Common myeloid progenitor, CD34-positive (primary cell): ENCODE measurements around the gene DCLK1.
"Not testable (repeated sequence)": the region's sequence is repeated elsewhere in the genome, so short reads cannot be mapped to it uniquely, and the experiment has no call there.

Experiments
- CTCF ChIA-PET: fragments of 350-600 bp; sonication (Branson Sonifier 250); formaldehyde crosslinking; loops from one replicate; lab custom pipeline; 2021; ENCODE audit warnings: antibody characterized with exemption; lab: Charles Lee
- POLR2A ChIA-PET: fragments of 350-600 bp; sonication (Branson Sonifier 250); formaldehyde crosslinking; loops from one replicate; lab custom pipeline; 2021; ENCODE audit warnings: antibody characterized with exemption; lab: Charles Lee
- DNase-seq, 3 donors: peaks; one replicate each; pipeline versions ENCODE4 v3.0.0 to v3.0.0-alpha.2; 2013
- H3K27ac ChIP-seq, 2 experiments: 1 replicate in 1 of 2; 2 replicates in 1 of 2; pipeline ENCODE4 v1.7.0; 2013; ENCODE audit warnings: inconsistent platforms in 2 of 2, low read length in 2 of 2, mild to moderate bottlenecking in 2 of 2, low read depth in 1 of 2, moderate library complexity in 1 of 2; ENCODE audit not compliant: severe bottlenecking in 2 of 2, insufficient read depth in 1 of 2, poor library complexity in 1 of 2
- H3K27me3 ChIP-seq, 5 experiments: replicated peaks in 2 of 5; 1 replicate in 3 of 5; 2 replicates in 2 of 5; pipeline versions ENCODE4 v1.6.1 to v1.7.0; 2013; ENCODE audit warnings: low read length in 4 of 5, mild to moderate bottlenecking in 2 of 5, moderate library complexity in 2 of 5, inconsistent platforms in 1 of 5; ENCODE audit not compliant: insufficient read depth in 5 of 5, control insufficient read depth in 4 of 5
- H3K36me3 ChIP-seq, 4 experiments: 1 replicate in 2 of 4; 2 replicates in 2 of 4; pipeline versions ENCODE4 v1.6.1 to v1.7.0; 2013; ENCODE audit warnings: low read length in 3 of 4, control low read depth in 1 of 4, mild to moderate bottlenecking in 1 of 4; ENCODE audit not compliant: control insufficient read depth in 4 of 4, insufficient read depth in 4 of 4
- H3K4me1 ChIP-seq, 4 experiments: 1 replicate in 3 of 4; 2 replicates in 1 of 4; pipeline versions ENCODE4 v1.6.1 to v1.7.1; 2013; ENCODE audit warnings: low read length in 3 of 4, mild to moderate bottlenecking in 3 of 4, control low read depth in 1 of 4, inconsistent platforms in 1 of 4, moderate library complexity in 1 of 4; ENCODE audit not compliant: control insufficient read depth in 4 of 4, insufficient read depth in 4 of 4; ENCODE audit errors: control extremely low read depth in 1 of 4
- H3K4me3 ChIP-seq, 7 experiments: 1 replicate in 4 of 7; 2 replicates in 3 of 7; pipeline versions ENCODE4 v1.5.1 to v1.7.0; 2013; ENCODE audit warnings: mild to moderate bottlenecking in 7 of 7, low read length in 6 of 7, moderate library complexity in 6 of 7, inconsistent platforms in 2 of 7, low read depth in 2 of 7, control low read depth in 1 of 7; ENCODE audit not compliant: insufficient read depth in 4 of 7, control insufficient read depth in 1 of 7; ENCODE audit errors: extremely low read depth in 1 of 7
- H3K9me3 ChIP-seq, 5 experiments: 1 replicate in 4 of 5; 2 replicates in 1 of 5; pipeline versions ENCODE4 v1.6.1 to v1.7.1; 2013; ENCODE audit warnings: low read length in 4 of 5, mild to moderate bottlenecking in 2 of 5, inconsistent platforms in 1 of 5, low read depth in 1 of 5, moderate library complexity in 1 of 5; ENCODE audit not compliant: control insufficient read depth in 4 of 5, insufficient read depth in 2 of 5; ENCODE audit errors: control extremely low read depth in 1 of 5
- WGBS: methylation state at CpG from one replicate; pipeline ENCODE4 v1.1.5; 2013; ENCODE audit not compliant: insufficient coverage; 5-methylcytosine and 5-hydroxymethylcytosine counted together

DCLK1 gene

DNA sequence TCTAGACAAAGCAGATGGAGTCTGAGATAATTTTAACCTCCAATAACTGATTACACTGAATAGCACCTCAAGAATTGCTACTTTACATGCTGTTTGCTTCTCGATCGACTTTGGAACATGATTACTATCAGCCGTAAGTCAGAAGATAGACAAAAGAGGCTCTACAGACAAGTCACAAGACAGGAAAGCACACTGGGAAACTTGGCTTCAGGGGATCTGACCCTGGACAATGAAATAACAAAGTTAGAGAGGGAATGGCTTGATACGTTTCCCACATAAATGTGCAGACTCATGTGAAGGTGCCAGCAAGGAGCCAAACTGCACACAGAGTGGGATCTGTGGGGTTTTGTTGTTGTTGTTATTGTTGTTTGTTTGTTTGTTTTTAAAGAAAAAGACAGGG, 28.5 kb downstream of the DCLK1 start:
- no peak overlapping the region for H3K4me3 ChIP-seq
- ChIA-PET POLR2A (no interaction called here), CTCF (no interaction called here)
- no peaks in the 10 kb centered on the region for H3K4me1 ChIP-seq
- no peak overlapping the region for H3K27ac ChIP-seq
- WGBS: 91% methylated on average over 4 of the region's 4 CpGs
- no peaks in the 10 kb centered on the region for H3K36me3 ChIP-seq
- DNase-seq: no peak
- no peaks in the 10 kb centered on the region for H3K27me3 ChIP-seq
- H3K9me3 ChIP-seq: no peaks in the 10 kb centered on the region

- WGBS: 92% methylated on average over 4 of the region's 5 CpGs
- POLR2A ChIA-PET, H3K4me1 ChIP-seq, H3K4me3 ChIP-seq, CTCF ChIA-PET, H3K27me3 ChIP-seq, H3K27ac ChIP-seq, H3K36me3 ChIP-seq, H3K9me3 ChIP-seq, DNase-seq: not testable (repeated sequence)
These were observed 29.3 kb downstream of the DCLK1 start for GRCh38 chr13:36101907-36102306.

- no peak for DNase-seq
- ChIA-PET POLR2A (no interaction called here), CTCF (no interaction called here)
- Histone ChIP-seq H3K9me3 (no peaks in the 10 kb centered on the region), H3K27ac (no peak overlapping the region), H3K36me3 (no peaks in the 10 kb centered on the region), H3K27me3 (peaks cover 0 to 2% (median 0%) of the 10 kb centered on the region in 5 experiments), H3K4me3 (no peak overlapping the region), H3K4me1 (no peaks in the 10 kb centered on the region)
- 86% methylated on average over 7 of the region's 9 CpGs for WGBS
These were observed 30.0 kb downstream of the DCLK1 start for GRCh38 chr13:36101157-36101556.

DNA sequence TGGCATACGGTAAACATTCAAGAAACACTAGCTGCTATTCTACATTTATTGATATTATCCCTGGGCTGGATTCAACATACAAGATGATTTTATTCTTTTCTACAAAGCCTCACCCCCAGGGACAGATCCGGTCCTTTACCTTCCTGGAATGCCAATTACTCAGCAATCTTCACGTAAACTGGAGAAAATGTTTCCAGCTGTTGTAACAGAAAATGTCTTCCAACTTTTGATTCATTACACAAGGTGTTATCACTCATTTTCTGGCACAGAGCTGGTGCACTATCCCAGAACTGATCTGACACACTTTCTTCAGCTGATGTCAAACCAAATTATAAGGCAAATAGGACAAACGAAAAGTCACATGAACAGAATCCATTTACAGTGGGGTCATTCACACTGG, 33.1 kb downstream of the DCLK1 start:
- Histone ChIP-seq H3K27ac (no peak overlapping the region), H3K4me1 (no peaks in the 10 kb centered on the region), H3K9me3 (no peaks in the 10 kb centered on the region), H3K36me3 (no peaks in the 10 kb centered on the region), H3K4me3 (no peak overlapping the region), H3K27me3 (peaks cover 0 to 2% (median 0%) of the 10 kb centered on the region in 5 experiments)
- no peak for DNase-seq
- CTCF ChIA-PET: interaction anchor here (0.8 kb wide), 1 partner anchor 490 kb away, joined by 3 read pairs; no protein-coding TSS in a partner anchor
- POLR2A ChIA-PET: no interaction called here
- 100% methylated on average over 4 of the region's 4 CpGs for WGBS

- Histone ChIP-seq H3K27me3 (peaks cover 0 to 2% (median 0%) of the 10 kb centered on the region in 5 experiments), H3K4me3 (no peak overlapping the region), H3K36me3 (no peaks in the 10 kb centered on the region), H3K27ac (no peak overlapping the region), H3K4me1 (no peaks in the 10 kb centered on the region), H3K9me3 (no peaks in the 10 kb centered on the region)
- WGBS: 100% methylated on average over 1 of the region's 5 CpGs
- CTCF ChIA-PET: no interaction called here
- DNase-seq: no peak
- POLR2A ChIA-PET: no interaction called here
These were observed 34.4 kb downstream of the DCLK1 start for GRCh38 chr13:36096461-36097416.

DNA sequence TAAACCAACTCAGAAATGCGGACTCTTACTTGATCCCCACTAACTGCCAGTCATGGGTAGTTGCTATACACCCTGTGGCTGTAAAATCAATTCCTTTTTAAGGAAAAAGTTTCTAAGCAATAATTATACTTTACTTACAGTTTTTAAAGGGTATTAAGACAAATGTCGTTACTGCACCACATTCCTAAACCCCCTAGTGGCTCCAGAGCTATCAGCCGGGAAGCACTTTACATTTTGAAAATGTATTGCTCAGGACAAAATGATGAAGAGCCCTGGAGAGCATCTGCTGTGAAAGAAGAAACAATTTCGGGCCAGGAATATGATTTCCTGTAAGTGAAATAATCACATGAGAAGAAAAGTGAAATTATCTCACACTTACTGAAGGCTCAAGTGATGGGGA, 36.7 kb downstream of the DCLK1 start:
- ChIA-PET POLR2A (no interaction called here), CTCF (no interaction called here)
- H3K9me3 ChIP-seq: no peaks in the 10 kb centered on the region
- 90% methylated on average over 2 of the region's 4 CpGs for WGBS
- no peak overlapping the region for H3K4me3 ChIP-seq
- H3K27me3 ChIP-seq: peaks cover 0 to 2% (median 0%) of the 10 kb centered on the region in 5 experiments
- H3K36me3 ChIP-seq: no peaks in the 10 kb centered on the region
- no peak overlapping the region for H3K27ac ChIP-seq
- no peak for DNase-seq
- H3K4me1 ChIP-seq: no peaks in the 10 kb centered on the region

DNA sequence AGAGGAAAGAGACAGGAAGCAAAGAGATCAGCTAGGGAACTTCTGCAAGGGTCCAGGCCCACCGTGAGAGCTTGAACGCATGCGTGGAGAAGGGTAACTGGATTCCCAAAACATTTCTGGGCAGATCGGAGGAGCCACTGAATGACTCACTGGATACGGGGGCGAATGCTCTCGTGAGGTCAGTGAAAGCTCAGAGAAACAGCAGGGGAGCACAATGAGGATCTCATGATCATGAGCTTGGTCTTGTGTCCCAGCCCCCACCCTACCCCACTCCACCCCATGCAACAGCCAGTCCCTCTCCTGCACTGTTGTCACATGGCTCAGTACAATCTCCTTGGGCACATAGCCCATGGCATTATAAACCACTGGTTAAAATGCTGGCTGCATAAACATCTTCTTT, 40.6 kb downstream of the DCLK1 start:
- H3K27ac ChIP-seq: no peak overlapping the region
- H3K36me3 ChIP-seq: no peaks in the 10 kb centered on the region
- no peak for DNase-seq
- H3K27me3 ChIP-seq: no peaks in the 10 kb centered on the region
- CTCF ChIA-PET: no interaction called here
- H3K4me1 ChIP-seq: no peaks in the 10 kb centered on the region
- no peak overlapping the region for H3K4me3 ChIP-seq
- no peaks in the 10 kb centered on the region for H3K9me3 ChIP-seq
- POLR2A ChIA-PET: no interaction called here
- WGBS: 95% methylated on average over 7 of the region's 7 CpGs
